Fibroblast of villous mesenchyme (primary cell): ENCODE data around the gene TLE7. TPM values are rescaled to one million over a fixed set of nuclear protein-coding genes. Genes with fewer than 3 reads are reported as not detected.

Experiments used
- DNase-seq: peaks from one replicate; pipeline ENCODE4 v3.0.0-alpha.2; 2010; ENCODE audit warnings: low read depth
- H3K4me3 ChIP-seq: 2 replicates; pipeline ENCODE4 v1.5.1; 2011; ENCODE audit warnings: low read depth, mild to moderate bottlenecking, low read length
- CTCF ChIP-seq: IDR thresholded peaks from 2 replicates; pipeline ENCODE4 v1.5.1; 2012; ENCODE audit warnings: low read depth, mild to moderate bottlenecking, low read length; ENCODE audit not compliant: insufficient read depth
- total RNA-seq: library from RNA; depleted of rRNA; stranded (reverse); fragments of >200 nt; gene quantifications from 2 replicates; pipeline ENCODE4 v1.2.3, GENCODE V29; 2012

Gene TLE7
- total RNA-seq, 1 donor = not detected

GRCh38 chr16:71480956-71481355, 39.1 kb upstream of the TLE7 start:
- no peak for DNase-seq
- H3K4me3 ChIP-seq = no peak overlapping the region
- TF ChIP-seq CTCF = no peak

DNA sequence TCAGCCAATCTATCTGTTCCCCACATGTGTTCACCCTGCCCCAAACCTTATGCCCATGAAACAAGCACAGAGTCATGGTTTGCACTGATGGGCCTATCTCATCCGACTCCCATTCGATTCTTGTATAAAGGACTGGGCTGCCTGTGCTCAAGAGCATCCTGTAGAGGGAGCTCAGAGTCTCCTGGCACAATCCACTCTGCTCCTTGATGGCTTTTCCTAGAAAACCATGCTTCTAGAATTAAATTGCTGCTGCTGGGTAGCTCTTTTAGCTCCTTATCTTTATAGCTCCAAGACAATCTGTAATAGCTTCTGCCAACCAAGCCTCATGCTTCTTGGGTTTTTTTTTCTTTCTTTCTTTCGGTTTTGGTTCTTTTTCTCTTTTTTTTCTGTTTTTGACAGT, 37.6 kb upstream of the TLE7 start:
- TF ChIP-seq CTCF = peak; percentile 60
- peak; percentile 41 for DNase-seq
- no peak overlapping the region for H3K4me3 ChIP-seq

- H3K4me3 ChIP-seq = no peak overlapping the region
- DNase-seq = no peak
- no peak for TF ChIP-seq CTCF
These were observed 34.7 kb upstream of the TLE7 start for GRCh38 chr16:71476457-71477124.

DNA sequence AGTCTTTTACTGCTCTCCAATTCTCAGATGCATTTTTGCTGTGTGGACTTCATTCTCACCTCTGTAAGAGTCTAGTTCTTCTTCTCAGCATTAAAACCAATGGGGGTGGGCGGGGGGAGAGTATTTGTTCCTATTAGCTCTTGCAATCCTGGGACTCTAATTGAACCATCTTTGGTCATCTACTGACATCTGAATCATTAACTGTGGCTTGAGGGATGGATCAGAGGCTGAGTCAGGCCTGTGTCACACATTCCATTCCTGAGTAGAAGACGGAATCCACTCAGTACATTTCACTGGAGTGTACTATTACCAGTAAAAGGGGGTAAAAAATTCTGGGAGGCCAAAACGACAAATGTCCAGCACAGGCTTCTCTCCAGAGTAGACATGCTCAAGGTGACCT, 33.0 kb upstream of the TLE7 start:
- DNase-seq = peak; percentile 49
- TF ChIP-seq CTCF = no peak
- H3K4me3 ChIP-seq = no peak overlapping the region

DNA sequence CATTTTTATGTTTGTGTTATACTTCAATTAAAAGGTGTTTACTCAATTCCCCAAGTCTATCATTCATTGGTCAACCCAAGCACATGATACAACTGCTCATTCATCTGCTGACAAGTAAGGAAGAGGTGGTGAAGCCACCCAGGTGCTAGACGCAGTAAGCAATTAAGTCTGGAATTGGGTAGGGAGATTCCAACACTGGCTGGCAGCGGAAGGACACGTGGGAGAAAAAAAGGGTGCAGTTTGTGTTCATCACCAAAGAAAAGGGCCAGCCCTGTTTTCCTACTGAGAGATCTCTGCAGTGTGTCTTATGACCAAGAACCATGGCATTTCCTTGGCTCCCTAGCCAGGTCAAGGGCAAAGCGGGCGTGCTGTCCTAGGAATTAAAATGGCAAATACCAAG, 32.0 kb upstream of the TLE7 start:
- no peak for DNase-seq
- TF ChIP-seq CTCF = no peak
- no peak overlapping the region for H3K4me3 ChIP-seq

GRCh38 chr16:71472931-71473330, 31.1 kb upstream of the TLE7 start:
- DNase-seq = no peak
- no peak for TF ChIP-seq CTCF
- H3K4me3 ChIP-seq = no peak overlapping the region

DNA sequence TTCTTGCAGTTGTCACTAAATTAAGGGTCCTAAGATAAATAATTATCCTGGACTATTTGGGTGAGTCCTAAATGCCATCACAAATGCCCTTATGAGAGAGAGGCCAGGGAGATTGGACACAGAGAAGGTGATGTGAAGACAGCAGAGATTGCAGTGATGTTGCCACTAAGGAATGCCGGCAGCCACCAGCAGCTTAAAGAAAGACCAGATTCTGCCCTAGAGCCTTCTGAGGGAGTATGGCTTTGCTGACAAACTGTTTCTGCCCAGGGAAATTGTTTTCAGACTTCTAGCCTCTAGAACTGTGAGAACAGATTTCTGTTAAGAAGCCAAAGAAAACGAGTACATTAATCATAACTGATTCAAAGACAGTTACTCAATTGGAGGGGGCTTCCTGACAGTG, 30.2 kb upstream of the TLE7 start:
- no peak overlapping the region for H3K4me3 ChIP-seq
- DNase-seq = no peak

More for the DNA sequence above, 30.2 kb upstream of the TLE7 start:
- no peak for TF ChIP-seq CTCF
